Fibroblast of skin of scalp (primary cell): ENCODE data around the gene C1QL2.

Source experiments
- DNase-seq: peaks from one replicate; pipeline ENCODE4 v3.0.0-alpha.2; 2013

C1QL2 gene

DNA sequence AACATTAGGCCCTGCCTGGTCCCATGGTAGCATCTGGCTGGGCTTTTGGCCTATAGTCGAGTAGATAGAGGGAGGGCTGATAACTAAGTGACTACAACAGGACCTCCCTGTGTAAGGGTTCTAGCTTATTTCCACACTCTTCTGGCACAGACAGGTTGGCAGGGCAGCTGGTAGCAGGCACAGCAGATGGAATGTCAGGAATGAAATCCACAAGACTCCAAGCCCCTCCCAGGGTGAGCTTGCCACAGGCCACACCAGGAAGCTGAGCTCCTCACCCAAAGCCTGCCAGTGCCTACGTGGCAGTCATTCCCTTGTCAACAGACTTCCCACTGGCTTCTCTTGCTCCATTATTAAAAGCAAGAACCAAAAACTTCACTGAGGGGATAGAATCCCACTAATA is 20.7 kb upstream of the C1QL2 start:
- DNase-seq, result peak; percentile 64

DNA sequence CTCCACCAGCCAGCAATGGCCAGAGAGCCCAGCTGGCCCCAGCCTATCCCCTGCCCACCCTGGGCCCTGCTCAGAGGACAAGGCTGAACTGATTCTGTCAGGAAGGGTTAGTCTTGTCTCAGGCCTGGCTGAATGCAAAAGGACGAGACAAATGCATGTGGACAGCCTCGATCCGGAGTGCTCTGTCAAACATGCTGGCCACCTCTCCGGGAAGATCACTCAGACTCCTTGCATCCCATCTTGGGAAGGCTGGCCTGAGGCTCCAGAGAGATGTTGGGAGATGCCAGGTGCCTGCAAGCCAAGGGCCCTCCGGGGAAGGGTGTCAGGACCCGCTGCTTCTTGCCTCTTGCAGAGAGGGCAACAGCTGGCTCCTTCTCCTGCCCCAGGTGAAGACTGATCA is 20.2 kb upstream of the C1QL2 start:
- no peak for DNase-seq

DNA sequence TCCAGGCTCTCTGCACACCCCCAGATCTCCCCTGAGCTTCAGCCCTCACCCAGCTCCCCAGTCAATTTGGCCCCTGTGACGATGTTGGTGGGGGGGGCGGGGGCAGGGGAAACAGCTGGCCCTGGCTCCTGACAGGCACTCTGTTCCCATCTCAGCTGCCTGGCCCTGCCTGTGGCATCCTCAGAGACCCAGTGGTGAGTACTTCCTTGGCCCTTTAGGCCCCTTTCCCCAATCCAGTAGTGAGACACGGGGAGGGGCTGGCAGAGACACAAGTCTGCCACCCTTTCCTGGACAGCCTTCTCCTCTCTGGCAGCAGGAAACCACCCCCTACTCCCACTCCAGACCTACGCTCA is 19.3 kb upstream of the C1QL2 start:
- DNase-seq, result no peak

DNA sequence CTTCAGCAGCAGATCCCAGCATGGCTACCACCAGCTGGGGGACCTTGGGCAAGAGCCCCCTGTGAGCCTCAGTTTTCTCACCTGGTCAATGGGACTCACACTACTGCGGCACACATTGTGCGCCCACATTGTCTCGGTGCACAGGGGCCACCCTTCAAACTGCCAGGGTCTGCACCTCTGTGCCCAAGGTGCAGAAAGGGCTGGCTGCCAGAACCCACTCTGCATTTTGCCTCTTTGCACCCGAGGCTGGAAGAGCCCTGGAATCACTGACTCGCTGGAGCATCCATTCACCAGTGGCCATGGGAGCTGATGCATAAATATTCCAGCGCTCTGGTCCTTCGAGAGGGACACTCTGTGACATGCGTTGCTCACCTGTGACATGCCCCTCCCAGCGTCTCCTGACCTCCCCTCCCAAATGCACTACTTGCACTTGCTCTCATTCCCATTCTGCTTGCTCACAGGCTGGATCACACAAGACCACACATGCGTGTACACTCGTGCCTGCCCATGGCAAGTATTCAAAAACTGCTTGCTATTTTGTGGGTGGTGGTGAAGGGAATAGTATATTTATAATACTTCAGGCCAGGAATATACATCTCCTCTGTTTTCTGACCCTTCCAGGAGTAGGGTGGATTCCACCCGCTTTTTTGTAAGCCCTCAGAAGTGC is 18.8 kb upstream of the C1QL2 start:
- no peak for DNase-seq

DNA sequence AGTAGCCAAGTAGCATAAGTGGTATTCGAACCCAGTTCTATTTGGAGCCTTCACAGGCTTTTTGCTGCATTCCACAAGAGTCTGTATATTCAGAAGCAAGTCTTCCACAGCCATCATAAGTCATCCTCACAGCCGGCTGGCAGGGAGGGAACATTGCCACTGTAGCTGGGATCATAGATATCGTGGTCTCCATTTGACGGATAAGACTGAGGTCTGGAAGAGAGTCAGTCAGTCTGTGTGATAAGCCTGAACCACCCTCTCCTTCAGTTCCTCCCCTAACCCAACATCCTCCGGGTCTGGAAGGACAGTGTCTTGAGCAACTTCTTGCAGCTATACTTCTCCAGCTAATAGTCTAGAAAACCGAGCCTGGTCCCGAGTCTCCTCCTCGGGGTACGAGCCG is 17.0 kb upstream of the C1QL2 start:
- DNase-seq, result no peak

DNA sequence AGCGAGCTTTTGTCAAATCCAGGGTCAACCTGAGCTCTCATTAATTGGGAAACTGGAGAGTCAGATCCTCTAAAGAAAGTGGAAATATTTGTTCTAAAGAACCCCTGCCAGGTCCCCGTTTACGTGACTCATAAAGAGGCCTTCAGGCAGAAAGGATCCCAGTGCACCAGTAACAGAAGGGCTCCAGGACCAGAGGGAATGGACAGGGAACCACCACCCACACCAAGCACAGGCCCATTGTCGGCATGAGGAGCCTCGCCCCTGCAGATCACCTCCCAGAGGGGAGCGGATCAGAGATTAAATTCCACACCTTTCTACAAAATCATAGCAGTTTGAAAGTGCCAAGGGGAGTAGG is 16.4 kb upstream of the C1QL2 start:
- no peak for DNase-seq

DNA sequence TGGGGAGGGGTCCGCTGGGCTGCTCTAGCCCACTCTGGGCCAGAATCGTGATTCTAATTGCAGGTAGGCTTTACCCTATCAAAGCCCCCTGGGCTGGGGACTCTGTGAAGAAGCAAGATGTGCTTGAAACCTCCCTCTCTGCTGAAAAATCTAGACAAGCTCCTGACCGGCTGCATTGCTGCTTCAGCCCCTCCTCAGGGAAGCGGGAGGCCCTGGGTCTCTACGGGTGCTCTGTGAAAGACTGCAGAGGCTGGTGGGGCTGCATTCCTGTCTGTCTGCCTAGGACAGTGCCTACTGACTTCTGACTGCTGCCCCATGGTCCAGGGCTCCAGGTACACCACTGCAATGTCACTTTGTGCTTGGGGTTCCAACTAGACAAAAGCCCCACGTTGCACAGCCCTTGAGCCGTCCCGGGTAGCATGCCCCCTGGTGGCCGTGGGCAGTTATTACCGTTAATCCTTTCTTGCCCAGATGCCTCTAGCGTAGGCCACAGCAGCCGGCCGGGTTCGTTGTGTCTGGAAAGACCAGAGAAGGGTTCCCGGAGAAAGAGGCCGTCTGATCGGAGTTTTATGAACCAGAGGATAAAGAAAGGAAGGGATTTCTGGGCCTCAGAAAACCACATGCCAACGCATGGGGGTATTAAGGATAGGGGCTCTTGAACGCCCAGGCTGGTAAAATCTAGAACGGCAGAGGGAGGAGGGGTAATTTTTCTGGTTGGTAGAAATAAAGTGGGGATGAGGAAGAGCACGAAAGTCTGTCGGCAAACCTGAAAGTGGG is 15.9 kb upstream of the C1QL2 start:
- peak; percentile 27 for DNase-seq

DNA sequence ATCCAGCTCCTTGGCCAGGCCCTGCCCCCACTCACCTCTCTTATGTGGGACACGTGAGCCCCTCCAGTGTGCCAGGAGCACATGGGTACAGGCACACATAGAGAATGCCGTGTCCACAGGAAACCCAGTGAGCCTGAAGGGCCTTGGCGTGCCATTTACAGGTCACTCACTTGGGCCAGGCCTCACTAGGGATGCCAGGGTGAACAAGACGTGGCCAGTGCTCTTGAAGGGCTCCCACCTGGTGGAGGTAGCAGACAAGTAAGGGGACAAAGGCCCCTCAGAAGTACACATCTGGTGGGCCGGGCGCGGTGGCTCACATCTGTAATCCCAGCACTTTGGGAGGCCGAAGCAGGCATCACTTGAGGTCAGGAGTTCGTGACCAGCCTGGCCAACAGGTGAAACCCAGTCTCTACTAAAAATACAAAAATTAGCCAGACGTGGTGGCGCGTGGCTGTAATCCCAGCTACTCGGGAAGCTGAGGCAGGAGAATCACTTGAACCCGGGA is 15.1 kb upstream of the C1QL2 start:
- no peak for DNase-seq

DNA sequence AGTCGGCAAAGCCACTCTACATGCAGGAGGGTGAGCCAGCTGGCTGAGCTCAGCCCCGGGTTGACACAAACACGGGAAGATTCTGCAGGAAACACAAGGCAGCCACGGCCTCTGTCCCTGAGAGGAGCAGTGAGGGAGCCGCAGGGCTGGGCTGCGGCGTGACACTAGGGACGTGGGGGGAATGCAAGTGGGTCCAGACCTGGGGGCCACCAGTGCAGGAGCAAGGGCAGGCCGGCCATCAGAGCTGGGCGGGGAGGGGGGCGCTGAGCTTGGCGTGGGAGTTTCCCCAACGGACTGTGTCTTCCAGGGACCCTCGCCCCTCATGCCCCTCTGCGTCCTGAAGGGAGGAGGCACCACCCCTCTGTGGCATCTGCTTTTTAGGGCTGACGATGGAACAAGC is 12.0 kb upstream of the C1QL2 start:
- DNase-seq, result no peak

DNA sequence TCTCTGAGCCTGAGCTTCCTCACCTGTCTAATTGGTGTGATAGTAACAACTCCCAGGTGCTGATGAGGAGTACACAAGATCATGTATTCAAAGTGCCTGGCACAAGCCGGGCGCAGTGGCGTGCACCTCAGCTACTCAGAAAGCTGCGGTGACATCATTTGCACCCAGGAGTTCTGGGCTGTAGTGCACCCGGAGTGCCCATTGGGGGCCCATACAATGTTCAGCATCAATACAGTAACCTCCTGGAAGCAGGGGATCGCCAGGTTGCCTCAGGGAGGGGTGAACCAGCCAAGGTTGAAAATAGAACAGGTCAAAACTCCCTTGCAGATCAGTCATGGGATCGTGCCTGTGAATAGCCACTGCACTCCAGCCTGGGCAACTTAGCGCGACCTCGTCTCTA is 11.2 kb upstream of the C1QL2 start:
- DNase-seq, result no peak

DNA sequence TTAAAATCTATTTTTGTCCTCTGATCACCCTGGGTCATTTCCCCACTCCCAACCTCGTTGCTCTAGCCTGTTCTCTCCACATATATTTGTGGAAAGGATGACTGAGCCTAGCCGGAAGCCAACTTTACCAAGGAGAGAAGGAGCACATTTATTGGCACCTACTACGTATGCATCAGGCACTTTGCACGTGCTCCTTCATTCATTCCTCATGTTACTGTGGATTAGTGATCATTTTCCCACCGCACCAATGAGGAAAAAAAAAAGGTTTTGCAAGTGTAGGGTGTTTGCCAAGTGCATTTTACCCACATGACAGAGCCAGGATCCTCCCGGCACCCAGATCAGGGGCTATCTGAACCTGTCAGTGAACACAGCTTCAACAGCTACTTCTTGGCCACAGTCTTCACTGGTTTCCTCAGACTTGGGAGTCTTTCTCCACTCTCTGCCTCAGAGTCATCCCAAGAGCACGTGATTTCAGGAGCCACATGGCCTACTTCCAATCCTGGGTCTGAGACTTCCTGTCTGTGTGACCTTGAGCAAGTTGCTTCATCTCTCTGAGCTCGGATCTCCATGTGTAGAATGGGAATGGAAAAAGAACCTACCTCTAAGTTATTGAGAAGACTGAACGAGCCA is 1.9 kb upstream of the C1QL2 start:
- no peak for DNase-seq

DNA sequence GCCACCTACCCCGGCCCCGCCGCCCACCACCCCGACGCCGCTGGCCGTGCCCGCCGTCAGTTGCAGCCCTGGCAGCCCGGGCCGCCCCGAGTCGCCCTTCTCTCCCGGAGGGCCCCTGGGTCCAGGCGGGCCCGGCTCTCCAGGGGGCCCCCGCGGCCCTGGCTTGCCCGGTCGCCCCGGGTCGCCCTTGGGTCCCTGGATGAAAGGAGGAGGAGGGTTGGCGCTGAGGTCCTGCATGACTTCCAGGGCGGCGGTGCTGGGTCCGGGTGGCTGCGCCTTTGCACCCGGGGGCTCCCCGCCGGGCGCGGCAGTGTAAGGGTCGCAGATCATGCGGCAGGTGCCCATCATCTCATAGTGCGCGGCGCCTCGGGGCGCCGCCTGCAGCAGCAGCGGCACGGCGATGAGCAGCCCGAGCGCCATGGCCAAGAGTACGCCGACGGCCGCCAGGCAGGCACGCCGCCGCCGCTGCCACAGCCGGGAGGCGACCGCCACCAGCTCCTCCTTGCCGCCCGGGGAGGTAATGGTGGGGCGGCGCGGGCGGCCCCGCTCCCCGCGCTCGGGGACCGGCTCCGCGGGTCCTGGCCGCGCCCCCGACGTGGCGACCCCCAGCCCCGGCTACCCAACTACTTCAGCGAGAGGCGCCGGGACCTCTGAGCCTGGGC is 570 bp downstream of the C1QL2 start:
- DNase-seq, result no peak

DNA sequence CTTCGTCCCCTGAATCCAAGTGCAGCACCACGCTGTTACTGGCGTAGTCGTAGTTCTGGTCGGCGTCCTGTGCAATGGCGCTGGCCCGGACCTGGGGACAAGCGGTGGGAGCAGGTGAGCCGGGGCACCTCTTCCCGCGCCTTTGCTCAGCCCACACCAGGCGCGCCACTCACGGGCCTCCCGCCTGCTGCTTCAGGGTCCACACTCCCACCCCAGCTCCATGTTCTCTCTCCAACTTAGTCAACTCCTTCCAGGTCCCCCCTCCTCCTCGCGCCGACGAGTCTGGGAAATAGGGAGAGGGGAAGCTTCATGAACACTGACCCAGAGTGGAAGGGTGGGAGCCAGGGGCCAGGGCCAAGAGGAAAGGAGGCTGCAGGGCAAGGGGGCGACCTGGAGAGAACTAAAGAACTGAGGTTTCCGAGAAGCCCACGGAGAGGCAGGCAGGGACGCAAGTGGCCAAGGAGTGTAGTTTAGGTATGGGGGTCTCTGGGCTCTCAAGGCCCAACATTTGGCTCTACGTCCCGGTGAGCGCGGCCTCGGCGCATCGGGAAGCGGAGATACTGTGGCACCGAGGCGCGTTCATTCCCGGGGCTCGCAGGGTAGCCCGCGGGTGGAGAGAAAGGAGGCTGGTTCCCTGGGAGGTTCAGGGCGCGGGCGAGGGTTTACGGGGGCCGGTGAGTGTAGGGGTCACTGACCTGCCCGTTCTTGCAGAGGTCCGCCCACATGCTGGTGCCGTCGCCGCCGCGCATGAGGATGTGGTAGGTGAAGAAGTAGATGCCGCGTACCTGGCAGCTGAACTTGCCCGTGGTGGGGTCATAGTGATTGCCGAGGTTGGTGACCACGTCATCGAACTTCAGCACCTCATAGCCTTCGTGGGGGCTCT is 1.4 kb downstream of the C1QL2 start:
- DNase-seq, result no peak

DNA sequence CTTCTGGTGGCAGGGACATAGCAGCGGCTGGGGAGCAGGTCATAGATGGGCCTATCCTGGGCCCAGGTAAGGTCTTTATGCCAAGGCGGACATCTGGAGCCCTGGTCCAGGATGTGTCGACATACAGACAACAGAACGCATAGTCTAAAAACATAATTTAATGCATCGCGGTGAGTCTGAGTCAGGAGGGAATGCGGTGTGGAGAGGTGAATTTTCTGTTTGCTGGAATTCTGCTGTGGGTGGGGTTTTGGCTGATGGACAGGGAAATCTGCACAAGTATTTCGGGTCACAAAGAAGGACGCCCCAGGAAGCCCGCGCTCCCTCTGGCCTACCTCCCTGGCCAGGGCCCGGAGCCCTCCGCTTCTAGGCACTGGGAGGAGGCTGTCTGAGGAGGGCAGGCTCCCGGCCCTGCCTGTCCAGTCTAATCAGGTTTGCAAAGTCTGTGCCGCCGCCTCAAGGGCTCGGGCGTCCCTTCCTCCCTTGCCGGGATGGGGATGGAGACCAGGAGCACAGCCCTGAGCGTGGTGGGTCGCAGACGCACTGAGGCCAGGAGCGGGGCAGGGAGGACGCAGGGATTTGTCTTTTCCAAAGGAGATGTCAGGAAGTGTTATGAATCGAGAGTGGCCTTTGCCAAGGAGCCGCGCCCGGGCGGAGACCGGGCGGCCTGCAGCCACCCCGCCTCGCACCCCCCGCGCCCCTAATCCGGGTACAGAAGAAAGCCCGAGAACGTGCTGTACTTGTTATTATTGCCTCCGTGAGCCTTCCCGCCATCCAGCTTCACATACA is 2.3 kb downstream of the C1QL2 start:
- no peak for DNase-seq

DNA sequence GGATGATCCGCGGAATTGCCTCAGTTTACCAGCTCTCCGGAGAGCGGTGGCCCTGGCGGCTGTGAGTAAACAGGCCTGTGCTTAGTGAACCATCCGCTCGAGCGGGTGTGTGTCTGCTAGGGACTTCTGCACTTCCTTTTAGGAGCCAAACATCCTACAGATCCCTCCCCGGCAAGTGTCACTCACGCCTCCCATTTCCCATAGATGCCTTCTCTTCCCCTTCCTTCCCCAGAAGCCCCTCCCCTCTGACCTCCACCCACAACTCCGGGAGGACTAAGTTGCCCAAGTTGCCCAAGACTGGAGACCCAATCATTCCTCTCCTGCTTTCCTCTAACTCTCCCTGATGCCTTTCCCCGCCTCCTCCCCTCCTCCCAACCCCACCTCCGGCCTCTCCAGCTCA is 2.9 kb downstream of the C1QL2 start:
- DNase-seq, result no peak

DNA sequence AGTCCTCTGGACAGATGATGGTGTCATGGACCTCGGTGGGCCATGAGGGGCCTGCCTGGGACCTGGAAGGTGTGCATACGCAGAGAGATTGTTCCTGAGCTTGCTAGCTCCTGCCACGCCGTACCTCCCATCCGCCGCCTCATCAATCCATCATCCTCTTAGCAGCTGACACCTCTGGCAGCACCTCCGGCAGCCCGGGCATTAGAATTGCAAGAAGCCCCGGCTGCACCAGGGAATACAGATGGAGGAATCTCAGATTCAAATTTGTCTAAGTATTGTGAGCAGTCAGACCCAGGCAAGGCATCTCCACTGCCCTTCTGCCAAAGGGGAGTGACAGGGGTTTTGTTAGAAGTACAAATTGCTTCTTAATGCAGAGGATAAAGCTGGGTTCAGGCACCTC is 4.5 kb downstream of the C1QL2 start:
- DNase-seq, result no peak

DNA sequence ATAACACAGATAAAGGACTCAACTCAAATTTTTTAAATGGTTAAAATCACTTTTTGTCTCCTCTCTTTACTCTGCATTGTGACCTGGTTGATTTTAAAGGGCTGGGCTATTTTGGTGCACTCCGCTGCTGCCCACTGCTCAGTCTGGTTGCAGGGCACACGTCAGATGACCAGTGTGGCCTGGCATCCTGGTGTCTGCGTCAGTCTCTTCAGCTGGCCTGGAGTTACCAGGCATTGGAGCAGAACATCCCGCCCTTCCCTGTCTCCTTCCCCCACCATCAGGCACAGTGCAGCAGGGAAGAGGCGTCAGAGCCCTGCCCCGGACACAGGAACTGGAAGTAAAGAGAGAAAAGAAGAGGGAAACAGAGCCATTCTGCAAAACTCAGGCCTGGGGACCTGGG is 8.9 kb downstream of the C1QL2 start:
- DNase-seq, result no peak

DNA sequence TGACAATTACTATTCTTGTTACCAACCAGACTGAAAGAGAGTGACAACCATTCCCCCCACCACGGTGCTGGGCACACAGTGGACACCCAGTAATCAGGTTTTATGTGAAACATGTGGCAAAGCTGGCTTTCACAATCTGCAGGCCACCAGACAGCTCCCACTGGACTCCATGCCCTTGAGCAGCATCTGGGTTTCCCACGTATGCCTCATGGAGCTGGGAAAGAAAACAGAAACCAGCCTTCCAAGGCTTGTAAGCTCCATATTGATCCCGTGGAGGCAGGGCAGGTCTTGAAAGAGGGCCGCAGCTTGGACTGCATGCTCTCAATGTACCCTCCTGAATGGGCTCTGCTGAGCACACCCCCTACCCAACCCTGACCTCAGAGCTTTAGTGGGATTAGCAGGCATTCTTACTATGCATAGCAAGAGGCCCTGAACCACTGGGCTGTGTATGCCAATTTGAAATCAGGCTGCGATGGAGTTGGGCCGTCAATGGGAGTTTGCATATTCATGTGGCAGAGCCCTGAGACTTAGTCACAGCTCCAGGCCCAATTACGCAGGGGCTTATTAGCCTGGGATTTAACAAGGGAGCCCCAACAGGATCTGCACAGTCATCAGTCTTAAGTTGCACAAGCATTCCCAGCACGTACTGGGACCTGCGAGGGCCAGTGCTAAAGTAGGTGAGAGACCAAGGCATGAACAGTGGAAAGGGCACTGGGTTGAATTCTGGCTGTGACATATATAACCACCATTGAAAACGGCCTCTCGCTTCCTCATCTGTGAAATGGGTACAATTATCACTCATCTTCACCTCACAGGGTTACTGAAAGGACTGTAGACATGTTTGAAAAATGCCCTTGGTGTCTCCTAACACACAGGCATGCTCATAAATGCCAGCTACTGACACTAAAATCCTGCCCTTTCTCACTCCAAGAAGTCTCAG is 10.5 kb downstream of the C1QL2 start:
- DNase-seq, result no peak

DNA sequence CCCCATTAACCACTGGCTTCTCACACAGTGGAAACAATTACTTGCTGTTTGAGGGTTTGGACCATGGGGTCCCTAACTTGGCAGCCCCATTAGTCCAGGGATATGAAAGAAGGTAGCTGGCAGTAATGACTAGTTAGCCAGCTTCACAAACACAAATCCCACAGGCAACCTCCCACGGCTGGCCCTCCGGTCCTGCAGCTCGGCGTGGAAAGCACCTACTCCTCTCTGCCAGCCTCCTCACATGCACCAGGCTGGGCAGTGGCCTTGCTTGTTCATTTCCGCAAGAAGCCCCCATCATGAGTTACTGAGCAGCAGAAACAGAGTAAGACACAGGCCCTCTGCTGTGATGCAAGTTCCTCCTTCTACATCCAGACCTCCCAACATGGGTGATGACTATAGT is 13.7 kb downstream of the C1QL2 start:
- DNase-seq, result no peak

DNA sequence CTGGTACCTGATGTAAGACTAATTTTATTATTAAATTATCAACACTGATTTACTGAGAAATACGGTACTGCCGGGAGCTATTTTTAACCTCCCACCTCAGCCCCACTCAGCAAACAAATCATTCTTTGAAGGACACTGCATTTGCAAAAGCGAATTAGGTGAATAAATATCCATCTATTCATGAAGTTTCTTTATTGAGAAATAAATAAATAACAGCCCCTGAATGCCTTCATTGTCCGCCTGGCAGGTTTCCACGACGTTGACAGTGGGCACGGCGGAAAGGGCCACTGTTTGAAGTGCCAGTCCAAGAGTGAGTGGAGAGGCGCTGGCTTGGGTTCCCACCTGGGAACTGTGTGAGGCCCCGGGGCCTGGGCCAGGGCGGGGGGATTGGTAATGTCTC is 15.7 kb downstream of the C1QL2 start:
- DNase-seq, result no peak

DNA sequence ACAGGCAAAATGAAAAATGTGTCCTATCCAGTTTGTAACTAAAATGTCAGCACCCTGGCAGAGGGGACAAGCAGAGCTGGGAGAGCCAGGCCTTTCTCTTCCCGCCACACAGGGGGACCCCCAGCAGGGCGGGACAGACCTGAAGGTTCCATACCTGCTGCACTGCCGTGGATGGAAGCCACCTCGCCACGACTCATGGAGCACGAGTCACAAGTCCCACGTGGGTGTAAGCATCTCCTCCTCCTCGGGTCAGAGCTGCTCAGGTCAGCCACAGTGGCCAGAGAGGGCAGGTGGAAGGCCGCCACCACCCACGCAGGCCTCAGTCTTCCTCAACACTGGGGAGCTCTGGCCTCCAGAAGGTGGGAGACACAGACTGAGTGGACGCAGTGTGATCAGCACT is 21.0 kb downstream of the C1QL2 start:
- DNase-seq, result no peak
